ENCODE measurements around the gene STAT5B. TPM values are rescaled to one million over a fixed set of nuclear protein-coding genes. Genes with fewer than 3 reads are reported as not detected.
A peak's percentile ranks its signal among the peaks of the same experiment; 100 is the strongest.

Gene STAT5B
- total and polyA plus RNA-seq, 9 of the 15 experiments (the other 6 are each of a cell fraction or from before 2014, with no cell fraction given), result 20.8 to 176 (median 92.4) TPM

DNA sequence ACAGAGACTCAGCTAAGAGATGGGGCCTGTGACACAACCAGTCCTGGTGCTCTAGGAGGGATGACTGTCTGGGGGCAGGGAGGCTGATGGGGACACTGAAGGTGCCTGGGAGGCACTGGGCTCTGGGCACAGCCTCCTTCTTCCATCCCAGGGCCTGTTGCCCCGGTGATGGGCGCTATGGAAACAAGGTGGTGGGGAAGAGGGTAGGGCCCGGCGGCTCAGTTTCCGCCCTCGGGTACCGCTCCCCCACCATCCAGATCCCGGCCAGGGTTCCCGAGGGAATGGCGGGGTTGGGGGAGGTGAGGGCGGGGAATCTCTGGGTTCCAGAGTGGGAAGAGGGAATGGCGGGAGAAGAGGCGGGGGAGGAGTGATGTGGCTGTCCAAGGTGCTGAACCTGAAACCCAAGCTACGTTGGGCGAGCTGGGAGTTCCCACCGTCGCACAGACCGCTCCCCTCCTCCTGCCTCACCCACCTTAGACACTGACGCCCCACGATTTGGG, 96.2 kb downstream of the STAT5B start (continued):
- TF ChIP-seq TCFL5 (CRISPR knock-in tag; conservative IDR thresholded peaks at IDR 0.05) (no peak), KDM5B (IDR thresholded peaks at IDR 0.05; ENCODE audit: insufficient replicate concordance, low read depth, low read length) (no peak), HDAC6 (IDR thresholded peaks at IDR 0.05; ENCODE audit: low read depth, low read length) (no peak), ZNF408 (CRISPR knock-in tag; IDR thresholded peaks at IDR 0.05; ENCODE audit: low read depth) (no peak), CBX2 (IDR thresholded peaks at IDR 0.05; ENCODE audit: insufficient read depth, low read length, poor library complexity, severe bottlenecking) (no peak), CXXC5 (CRISPR knock-in tag; IDR thresholded peaks at IDR 0.05) (0 out of 2 replicates have a peak, but pooled peaks have one; percentile 22), CAMTA2 (CRISPR knock-in tag; conservative IDR thresholded peaks at IDR 0.05) (no peak), ZKSCAN1 (IDR thresholded peaks at IDR 0.05; ENCODE audit: low read depth, low read length) (no peak), SMAD2 (IDR thresholded peaks at IDR 0.05; ENCODE audit: low read depth, low read length) (no peak), ZNF311 (CRISPR knock-in tag; IDR thresholded peaks at IDR 0.05) (no peak), ZNF75A (CRISPR knock-in tag; IDR thresholded peaks at IDR 0.05) (no peak), SRF (CRISPR knock-in tag; IDR thresholded peaks at IDR 0.05) (0 out of 4 replicates have a peak, but pooled peaks of 1 of the 2 experiments have one; percentile 31), ZNF551 (CRISPR knock-in tag; IDR thresholded peaks at IDR 0.05) (no peak)
- TF ChIP-seq, protein P1, sequence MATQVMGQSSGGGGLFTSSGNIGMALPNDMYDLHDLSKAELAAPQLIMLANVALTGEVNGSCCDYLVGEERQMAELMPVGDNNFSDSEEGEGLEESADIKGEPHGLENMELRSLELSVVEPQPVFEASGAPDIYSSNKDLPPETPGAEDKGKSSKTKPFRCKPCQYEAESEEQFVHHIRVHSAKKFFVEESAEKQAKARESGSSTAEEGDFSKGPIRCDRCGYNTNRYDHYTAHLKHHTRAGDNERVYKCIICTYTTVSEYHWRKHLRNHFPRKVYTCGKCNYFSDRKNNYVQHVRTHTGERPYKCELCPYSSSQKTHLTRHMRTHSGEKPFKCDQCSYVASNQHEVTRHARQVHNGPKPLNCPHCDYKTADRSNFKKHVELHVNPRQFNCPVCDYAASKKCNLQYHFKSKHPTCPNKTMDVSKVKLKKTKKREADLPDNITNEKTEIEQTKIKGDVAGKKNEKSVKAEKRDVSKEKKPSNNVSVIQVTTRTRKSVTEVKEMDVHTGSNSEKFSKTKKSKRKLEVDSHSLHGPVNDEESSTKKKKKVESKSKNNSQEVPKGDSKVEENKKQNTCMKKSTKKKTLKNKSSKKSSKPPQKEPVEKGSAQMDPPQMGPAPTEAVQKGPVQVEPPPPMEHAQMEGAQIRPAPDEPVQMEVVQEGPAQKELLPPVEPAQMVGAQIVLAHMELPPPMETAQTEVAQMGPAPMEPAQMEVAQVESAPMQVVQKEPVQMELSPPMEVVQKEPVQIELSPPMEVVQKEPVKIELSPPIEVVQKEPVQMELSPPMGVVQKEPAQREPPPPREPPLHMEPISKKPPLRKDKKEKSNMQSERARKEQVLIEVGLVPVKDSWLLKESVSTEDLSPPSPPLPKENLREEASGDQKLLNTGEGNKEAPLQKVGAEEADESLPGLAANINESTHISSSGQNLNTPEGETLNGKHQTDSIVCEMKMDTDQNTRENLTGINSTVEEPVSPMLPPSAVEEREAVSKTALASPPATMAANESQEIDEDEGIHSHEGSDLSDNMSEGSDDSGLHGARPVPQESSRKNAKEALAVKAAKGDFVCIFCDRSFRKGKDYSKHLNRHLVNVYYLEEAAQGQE (IDR thresholded peaks at IDR 0.05; ENCODE audit: borderline replicate concordance), result peak; percentile 99
- TF ChIP-seq, protein P1 (CRISPR knock-in tag; IDR thresholded peaks at IDR 0.05; ENCODE audit: low read depth), result peak; percentile 97
- TF ChIP-seq, protein P2, sequence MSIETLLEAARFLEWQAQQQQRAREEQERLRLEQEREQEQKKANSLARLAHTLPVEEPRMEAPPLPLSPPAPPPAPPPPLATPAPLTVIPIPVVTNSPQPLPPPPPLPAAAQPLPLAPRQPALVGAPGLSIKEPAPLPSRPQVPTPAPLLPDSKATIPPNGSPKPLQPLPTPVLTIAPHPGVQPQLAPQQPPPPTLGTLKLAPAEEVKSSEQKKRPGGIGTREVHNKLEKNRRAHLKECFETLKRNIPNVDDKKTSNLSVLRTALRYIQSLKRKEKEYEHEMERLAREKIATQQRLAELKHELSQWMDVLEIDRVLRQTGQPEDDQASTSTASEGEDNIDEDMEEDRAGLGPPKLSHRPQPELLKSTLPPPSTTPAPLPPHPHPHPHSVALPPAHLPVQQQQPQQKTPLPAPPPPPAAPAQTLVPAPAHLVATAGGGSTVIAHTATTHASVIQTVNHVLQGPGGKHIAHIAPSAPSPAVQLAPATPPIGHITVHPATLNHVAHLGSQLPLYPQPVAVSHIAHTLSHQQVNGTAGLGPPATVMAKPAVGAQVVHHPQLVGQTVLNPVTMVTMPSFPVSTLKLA (conservative IDR thresholded peaks at IDR 0.05), result peak in 1 of 2 experiments; percentile 60; a peak in 1 of 4 replicates
- TF ChIP-seq, protein P3, sequence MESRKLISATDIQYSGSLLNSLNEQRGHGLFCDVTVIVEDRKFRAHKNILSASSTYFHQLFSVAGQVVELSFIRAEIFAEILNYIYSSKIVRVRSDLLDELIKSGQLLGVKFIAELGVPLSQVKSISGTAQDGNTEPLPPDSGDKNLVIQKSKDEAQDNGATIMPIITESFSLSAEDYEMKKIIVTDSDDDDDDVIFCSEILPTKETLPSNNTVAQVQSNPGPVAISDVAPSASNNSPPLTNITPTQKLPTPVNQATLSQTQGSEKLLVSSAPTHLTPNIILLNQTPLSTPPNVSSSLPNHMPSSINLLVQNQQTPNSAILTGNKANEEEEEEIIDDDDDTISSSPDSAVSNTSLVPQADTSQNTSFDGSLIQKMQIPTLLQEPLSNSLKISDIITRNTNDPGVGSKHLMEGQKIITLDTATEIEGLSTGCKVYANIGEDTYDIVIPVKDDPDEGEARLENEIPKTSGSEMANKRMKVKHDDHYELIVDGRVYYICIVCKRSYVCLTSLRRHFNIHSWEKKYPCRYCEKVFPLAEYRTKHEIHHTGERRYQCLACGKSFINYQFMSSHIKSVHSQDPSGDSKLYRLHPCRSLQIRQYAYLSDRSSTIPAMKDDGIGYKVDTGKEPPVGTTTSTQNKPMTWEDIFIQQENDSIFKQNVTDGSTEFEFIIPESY (CRISPR knock-in tag; IDR thresholded peaks at IDR 0.05), result peak; percentile 55; the same call in 1 of the 2 replicates

Data from K562 (cell line).